ENCODE results near the gene SH3RF3.

Gene SH3RF3

GRCh38 chr2:109486711-109487535 is 357.9 kb downstream of the SH3RF3 start:
- no peak for DNase-seq

- DNase-seq: no peak
These were observed 358.5 kb downstream of the SH3RF3 start for GRCh38 chr2:109487536-109487869.

GRCh38 chr2:109487871-109488655 is 359.1 kb downstream of the SH3RF3 start:
- no peak for DNase-seq

- DNase-seq: no peak
These were observed 360.3 kb downstream of the SH3RF3 start for GRCh38 chr2:109489296-109489695.

GRCh38 chr2:109493176-109493935 is 364.4 kb downstream of the SH3RF3 start:
- DNase-seq: no peak

GRCh38 chr2:109494351-109494750 is 365.3 kb downstream of the SH3RF3 start:
- no peak for DNase-seq

- DNase-seq: no peak
These were observed 368.5 kb downstream of the SH3RF3 start for GRCh38 chr2:109497463-109497862.

GRCh38 chr2:109497911-109498870 is 369.2 kb downstream of the SH3RF3 start:
- DNase-seq: no peak

GRCh38 chr2:109498906-109499305 is 369.9 kb downstream of the SH3RF3 start:
- no peak for DNase-seq

GRCh38 chr2:109499566-109499965 is 370.6 kb downstream of the SH3RF3 start:
- DNase-seq: no peak

- DNase-seq: no peak
These were observed 371.9 kb downstream of the SH3RF3 start for GRCh38 chr2:109500910-109501309.

- DNase-seq: no peak
These were observed 372.5 kb downstream of the SH3RF3 start for GRCh38 chr2:109501461-109501860.

- no peak for DNase-seq
These were observed 374.2 kb downstream of the SH3RF3 start for GRCh38 chr2:109503191-109503590.

GRCh38 chr2:109507217-109507616 is 378.2 kb downstream of the SH3RF3 start:
- DNase-seq: no peak

GRCh38 chr2:109507828-109508227 is 378.8 kb downstream of the SH3RF3 start:
- DNase-seq: no peak

GRCh38 chr2:109508556-109508955 is 379.6 kb downstream of the SH3RF3 start:
- DNase-seq: no peak

GRCh38 chr2:109510136-109511028 is 381.4 kb downstream of the SH3RF3 start:
- peak; percentile 82 to 86 for DNase-seq

- no peak for DNase-seq
These were observed 382.2 kb downstream of the SH3RF3 start for GRCh38 chr2:109511168-109511567.

- DNase-seq: no peak
These were observed 383.1 kb downstream of the SH3RF3 start for GRCh38 chr2:109512076-109512475.

GRCh38 chr2:109513230-109513629 is 384.2 kb downstream of the SH3RF3 start:
- no peak for DNase-seq

Measured in activated CD4-positive, alpha-beta T cell treated with anti-CD3 and anti-CD28 coated beads, Interleukin-2, amount 50 U/mL, for 48 hours (primary cell).